GM20000 (cell line): Measurements from ENCODE around the gene CACNA2D2.

ENCODE experiments used
- DNase-seq: peaks from one replicate; pipeline ENCODE4 v3.0.0; 2012; ENCODE audit warnings: low spot score
- CTCF ChIP-seq: IDR thresholded peaks from 2 replicates; pipeline ENCODE4 v1.5.1; 2012; ENCODE audit warnings: mild to moderate bottlenecking, control low read depth; ENCODE audit errors: extremely low read depth, missing control alignments

The CACNA2D2 gene

GRCh38 chr3:50423543-50423942, 79.9 kb downstream of the CACNA2D2 start:
- no peak for TF ChIP-seq CTCF
- no peak for DNase-seq

DNA sequence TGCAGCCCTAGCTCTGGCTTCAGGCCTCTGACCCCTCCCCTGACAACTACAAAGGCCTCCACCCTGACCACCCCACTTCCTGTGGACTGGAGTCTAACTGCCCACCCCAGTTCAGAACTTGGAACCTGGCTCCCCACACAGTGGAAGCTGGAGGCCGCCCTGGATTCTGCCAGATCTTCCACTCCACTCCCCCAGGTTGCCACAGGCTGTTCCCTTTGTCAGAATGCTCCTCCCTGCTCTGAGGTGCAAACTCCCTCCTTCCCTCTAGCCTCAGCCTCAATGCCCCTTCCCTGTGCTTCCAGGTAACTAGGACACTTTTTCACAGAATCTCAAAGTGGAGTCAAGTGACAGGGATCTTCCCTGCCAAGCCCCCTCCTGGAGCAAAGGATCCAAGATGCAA, 81.3 kb downstream of the CACNA2D2 start:
- no peak for DNase-seq
- TF ChIP-seq CTCF, result no peak

- no peak for DNase-seq
- TF ChIP-seq CTCF, result no peak
These were observed 83.7 kb downstream of the CACNA2D2 start for GRCh38 chr3:50419595-50420370.

- no peak for DNase-seq
- no peak for TF ChIP-seq CTCF
These were observed 84.6 kb downstream of the CACNA2D2 start for GRCh38 chr3:50418850-50419249.

DNA sequence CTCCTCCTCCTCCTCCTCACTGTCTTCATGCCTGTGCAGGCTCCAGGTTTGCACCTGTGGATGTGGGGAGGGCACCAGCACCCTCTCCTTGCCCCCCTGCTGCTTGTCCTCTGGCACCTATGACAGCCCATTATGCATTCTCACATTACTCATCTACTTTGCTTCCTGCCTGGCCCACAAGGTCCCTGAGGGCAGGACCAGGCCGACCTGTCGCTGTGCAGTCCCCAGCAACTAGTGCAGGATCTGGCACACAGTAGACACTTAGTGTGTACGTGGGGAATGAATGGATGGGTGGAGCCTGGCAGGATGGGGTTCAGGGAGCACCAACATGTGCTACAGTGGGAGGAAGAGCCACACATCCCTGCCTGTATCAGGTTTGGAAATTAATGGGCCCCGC, 85.8 kb downstream of the CACNA2D2 start:
- no peak for TF ChIP-seq CTCF
- DNase-seq, result no peak

GRCh38 chr3:50416736-50417636, 86.4 kb downstream of the CACNA2D2 start:
- DNase-seq, result no peak
- TF ChIP-seq CTCF, result no peak

DNA sequence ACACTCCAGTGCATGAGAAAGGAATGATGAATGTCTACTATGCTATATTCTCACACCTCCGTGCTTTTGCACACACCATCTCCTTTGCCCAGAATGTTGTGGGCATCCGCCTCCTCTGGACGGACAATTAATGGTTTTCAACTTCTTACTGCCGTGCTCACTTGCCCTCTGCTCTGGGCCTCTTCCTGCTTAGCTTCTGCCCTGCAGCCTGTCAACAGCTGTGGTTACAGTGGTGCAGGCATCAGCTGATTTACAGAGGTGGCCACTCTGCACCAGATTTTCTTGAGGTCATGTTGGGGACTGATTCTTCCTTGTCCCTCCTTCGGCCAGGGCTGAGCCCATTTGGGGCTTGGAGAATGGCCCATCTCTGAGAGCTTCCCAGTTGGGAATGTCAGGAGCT, 87.6 kb downstream of the CACNA2D2 start:
- TF ChIP-seq CTCF, result no peak
- no peak for DNase-seq
